Fibroblast of upper back skin (primary cell): ENCODE data around the gene ZNF235.
"Not testable (repeated sequence)": the region's sequence is repeated elsewhere in the genome, so short reads cannot be mapped to it uniquely, and the experiment has no call there.

Experiments used
- DNase-seq: peaks from one replicate; pipeline ENCODE4 v3.0.0-alpha.2; 2013

ZNF235 gene

GRCh38 chr19:44304659-44305193, at the start of gene ZNF235:
ZNF235 (minus strand) TSS chr19:44305025; CDS start chr19:44303404, 1,621 bp downstream.
- peak; percentile 99 for DNase-seq

DNA sequence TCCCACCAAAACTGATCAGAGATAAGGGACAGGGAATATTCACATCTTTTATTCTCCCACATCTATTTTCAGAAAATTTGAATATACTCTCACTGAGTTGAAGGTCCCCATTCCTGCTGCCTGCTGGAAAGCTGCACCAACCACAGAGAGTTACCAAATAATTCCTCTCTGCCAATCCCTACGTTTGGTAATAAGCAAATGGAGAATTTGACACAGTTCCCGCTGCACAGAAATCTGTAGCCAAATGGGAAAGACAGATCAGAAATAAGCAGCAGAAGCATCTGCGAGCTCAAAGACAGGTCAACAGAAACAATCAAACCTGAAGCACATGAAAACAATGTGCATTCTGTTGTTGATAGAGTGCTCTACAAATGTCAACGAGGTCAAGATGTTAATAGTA, 41.7 kb upstream of the ZNF235 start:
- no peak for DNase-seq

DNA sequence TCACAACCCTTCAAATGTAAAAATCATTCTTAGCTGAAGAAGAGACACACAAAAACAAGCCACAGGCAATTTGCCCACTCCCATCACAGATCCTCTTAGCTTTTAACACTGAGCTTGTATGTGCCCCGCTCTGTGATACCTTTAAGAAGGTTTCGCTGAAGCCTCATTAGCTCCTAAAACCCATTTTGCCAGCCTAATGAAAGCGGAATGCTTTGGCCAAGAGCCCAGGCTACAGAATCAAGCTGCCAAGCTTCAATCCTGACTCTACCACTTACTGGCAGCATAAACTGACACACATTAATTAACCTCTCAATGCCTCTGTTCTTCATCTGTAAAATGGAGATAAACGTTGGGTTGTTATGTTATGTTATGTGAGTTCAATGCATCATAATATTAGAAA, 41.1 kb upstream of the ZNF235 start:
- no peak for DNase-seq

DNA sequence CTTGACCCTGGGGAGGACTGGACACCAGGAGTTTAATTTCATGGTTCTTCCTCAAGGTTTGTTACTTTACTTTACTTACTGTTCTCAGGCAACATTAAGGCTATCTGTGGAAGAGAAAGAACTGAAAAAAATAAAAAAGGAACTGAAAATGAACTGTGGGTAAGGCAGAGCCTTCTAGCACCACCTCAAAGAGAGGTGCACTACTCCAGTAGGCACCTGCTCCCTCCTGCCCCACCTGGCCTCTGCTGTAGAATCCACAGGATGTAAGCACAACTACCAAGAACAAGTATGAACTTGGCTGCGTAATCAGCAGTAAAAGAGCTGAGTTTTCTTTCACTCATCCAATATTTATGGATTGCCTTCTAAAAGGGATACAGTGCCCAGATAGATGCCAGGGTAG, 39.4 kb upstream of the ZNF235 start:
- no peak for DNase-seq

DNA sequence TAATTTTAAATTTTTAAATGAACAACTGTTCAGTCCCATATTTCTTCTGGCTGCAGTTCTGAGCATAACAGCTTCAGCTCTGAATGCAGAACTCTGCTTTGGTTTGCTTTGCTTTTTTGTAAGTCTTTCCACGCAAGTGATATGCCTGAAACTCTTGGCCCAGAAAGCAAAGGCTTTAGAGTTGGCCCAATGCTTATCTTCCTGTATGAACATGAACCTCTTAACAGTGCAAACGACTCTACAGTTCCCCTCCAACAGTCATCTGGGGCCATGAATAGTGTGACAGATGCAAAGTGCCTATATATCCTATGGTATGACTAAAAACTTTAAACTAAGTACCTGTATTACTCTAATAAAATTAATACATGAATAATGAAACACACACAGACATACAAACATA, 37.0 kb upstream of the ZNF235 start:
- DNase-seq = no peak

DNA sequence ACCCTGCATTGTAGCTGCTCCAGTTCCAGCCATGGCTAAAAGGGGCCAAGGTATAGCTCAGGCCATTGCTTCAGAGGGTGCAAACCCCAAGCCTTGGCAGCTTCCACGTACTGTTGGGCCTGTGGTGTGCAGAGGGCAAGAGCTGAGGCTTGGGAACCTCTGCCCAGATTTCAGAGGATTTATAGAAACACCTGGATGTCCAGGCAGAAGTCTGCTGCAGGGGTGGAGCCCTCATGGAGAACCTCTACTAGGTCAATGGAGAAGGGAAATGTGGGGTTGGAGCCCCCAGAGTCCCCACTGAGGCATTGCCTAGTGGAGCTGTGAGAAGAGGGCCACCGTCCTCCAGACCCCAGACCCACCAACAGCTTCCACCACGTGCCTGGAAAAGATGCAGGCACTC, 29.8 kb upstream of the ZNF235 start:
- not testable (repeated sequence) for DNase-seq

DNA sequence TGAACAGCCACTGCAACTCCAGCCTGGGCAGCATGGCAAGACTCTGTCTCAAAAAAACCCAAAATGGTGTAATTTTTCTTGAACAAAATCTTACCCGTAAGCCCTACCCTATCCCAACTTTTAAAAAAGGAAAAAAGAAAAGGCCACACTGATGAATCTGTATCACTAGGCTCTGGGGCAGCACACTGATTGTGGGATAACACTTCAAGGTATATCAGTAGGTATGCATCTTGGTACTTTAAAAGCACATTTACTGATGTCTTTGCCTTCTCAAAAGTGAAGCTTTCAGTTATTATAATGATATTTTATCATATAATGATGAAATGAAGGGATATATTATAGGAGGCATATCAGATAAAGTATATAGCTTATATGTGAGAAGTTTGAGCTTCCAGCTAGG, 27.3 kb upstream of the ZNF235 start:
- DNase-seq = no peak

DNA sequence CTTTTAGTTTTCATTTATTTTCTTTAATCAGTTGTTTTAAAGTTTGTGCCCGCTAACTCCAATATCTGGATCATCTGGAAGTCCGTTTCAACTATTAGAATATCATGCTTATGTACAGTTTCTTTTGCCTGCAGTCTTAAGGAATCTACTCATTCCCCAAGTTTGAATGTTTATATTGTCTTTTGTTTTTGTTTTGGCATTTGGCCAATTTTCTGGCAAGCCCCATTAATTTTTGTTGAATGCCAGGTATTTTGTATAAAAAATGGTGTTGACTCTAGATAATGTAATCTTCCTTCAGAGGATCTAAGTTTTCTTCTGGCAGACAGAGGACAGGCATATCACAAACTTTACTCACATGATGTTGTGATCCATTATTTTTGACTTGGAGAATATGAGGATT, 11.1 kb upstream of the ZNF235 start:
- no peak for DNase-seq

- no peak for DNase-seq
These were observed 8.4 kb upstream of the ZNF235 start for GRCh38 chr19:44313231-44313630.

DNA sequence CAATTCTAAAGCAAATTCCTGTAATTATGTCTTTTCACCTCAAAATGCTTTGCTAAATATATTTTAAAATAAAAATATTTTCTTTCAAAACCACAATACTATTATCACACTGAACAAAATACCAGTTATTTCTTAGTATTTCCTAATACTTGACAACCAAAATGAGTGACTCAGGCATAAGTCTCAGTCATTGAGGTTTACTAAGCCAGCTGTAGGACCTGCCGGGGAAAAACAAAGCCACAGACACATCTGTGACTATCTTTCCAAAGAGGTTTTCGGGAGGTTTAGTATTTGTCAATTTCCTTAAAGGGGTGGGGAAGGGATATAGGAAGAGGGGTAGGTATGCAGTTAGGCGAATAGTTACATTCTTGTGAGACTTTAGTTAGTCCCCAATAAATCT, 3.2 kb upstream of the ZNF235 start:
- DNase-seq = peak; percentile 2

DNA sequence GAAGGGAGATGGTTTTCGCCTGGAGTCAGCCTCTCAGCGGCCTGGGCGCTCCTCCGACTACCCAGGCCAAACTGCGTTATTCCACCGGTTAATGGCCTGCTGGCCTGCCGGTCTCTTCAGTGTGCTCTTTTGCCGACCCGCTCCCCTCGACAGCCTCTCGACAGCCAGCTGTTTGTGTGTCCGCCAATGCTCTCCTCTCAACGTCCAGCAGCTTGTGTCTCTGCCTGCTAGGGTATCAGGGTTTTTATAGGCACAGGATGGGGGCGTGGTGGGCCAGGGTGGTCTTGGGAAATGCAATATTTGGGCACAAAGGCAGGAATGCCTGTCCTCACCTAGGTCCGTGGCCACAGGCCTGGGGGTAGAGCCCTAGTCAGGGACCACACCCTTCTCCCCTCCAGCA, 1.5 kb upstream of the ZNF235 start:
- DNase-seq = no peak

GRCh38 chr19:44305457-44305856, 632 bp upstream of the ZNF235 start:
- DNase-seq = no peak

- peak; percentile 24 for DNase-seq
These were observed 753 bp downstream of the ZNF235 start for GRCh38 chr19:44303976-44304568.

GRCh38 chr19:44303320-44303719, 1.5 kb downstream of the ZNF235 start:
- no peak for DNase-seq

- no peak for DNase-seq
These were observed 19.9 kb downstream of the ZNF235 start for GRCh38 chr19:44284968-44285367.

DNA sequence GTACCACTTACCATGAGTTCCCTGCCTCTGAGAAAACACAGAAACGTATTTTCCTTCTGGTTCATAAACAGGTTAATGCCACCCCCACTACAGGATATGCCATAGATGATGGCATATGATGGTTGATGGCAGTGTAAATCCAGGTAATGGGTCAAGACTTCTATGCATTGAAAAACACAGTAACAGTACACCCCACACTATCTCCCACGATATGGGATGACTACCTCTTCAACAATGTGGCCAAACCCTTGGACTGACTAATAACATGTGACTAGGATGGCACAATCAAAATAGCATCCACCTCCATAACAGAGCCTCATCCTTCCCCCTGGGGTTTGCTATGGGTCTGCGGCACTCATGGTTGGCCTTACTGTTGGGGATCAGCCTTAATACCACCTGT, 22.0 kb downstream of the ZNF235 start:
- DNase-seq = no peak

GRCh38 chr19:44280916-44281315, 23.9 kb downstream of the ZNF235 start:
- no peak for DNase-seq

DNA sequence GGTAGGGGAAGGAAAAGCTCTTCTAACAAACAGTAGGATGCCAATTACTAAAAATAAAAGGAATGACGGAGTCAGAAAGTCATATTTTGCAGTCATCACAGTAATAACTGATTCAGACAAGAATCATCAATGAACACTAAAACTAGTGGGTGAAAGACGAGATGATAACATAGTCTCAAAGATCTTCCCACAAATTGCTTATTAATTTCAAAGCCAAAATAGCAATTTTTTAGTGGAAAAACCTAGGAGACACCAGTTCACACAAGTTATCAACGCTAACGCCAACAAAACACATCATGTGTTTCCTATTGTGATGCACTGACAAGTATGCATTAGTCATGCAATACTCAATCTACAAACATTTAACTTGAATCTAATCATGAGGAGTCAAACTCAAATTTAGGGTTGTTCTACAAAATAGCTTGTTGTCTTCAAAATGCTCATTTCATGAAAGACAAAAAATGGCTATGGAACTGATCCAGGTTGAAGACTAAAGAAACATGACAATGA, 26.6 kb downstream of the ZNF235 start:
- no peak for DNase-seq

GRCh38 chr19:44277331-44277730, 27.5 kb downstream of the ZNF235 start:
- no peak for DNase-seq

- DNase-seq = no peak
These were observed 44.0 kb downstream of the ZNF235 start for GRCh38 chr19:44260695-44261446.

GRCh38 chr19:44260343-44260681, 44.5 kb downstream of the ZNF235 start:
- DNase-seq = no peak

- DNase-seq = no peak
These were observed 45.9 kb downstream of the ZNF235 start for GRCh38 chr19:44258835-44259413.

GRCh38 chr19:44258136-44258535, 46.7 kb downstream of the ZNF235 start:
- no peak for DNase-seq
